Upper lobe of left lung (tissue), 4 donors: ENCODE measurements around the gene AXIN1.

Experiments
- CTCF ChIP-seq, 6 experiments: fragments of 450-650 bp in 4 of 6; fragments of 200-600 bp in 2 of 6; sonication (generic) in 2 of 6; IDR thresholded peaks; one replicate each; pipeline ENCODE4 v1.5.1; 2016 to 2019; ENCODE audit warnings: antibody characterized with exemption in 6 of 6
- POLR2A ChIP-seq, 4 donors: fragments of 450-650 bp; IDR thresholded peaks; one replicate each; pipeline ENCODE4 v1.5.1; 2016 to 2017; ENCODE audit warnings: antibody characterized with exemption in 4 of 4, mild to moderate bottlenecking in 2 of 4

- TF ChIP-seq CTCF (IDR thresholded peaks at IDR 0.05) (no peak), POLR2A (IDR thresholded peaks at IDR 0.05) (no peak)
Observed at GRCh38 chr16:275041-275641, 77.4 kb downstream of the AXIN1 start.
